ENCODE results near the gene CDH4. TPM values are rescaled to one million over a fixed set of nuclear protein-coding genes. Genes with fewer than 3 reads are reported as not detected.

CDH4 gene
- total and polyA plus RNA-seq, 2 of the 4 experiments (the other 2 are of a cell fraction), result 1.6 to 3.5 TPM

DNA sequence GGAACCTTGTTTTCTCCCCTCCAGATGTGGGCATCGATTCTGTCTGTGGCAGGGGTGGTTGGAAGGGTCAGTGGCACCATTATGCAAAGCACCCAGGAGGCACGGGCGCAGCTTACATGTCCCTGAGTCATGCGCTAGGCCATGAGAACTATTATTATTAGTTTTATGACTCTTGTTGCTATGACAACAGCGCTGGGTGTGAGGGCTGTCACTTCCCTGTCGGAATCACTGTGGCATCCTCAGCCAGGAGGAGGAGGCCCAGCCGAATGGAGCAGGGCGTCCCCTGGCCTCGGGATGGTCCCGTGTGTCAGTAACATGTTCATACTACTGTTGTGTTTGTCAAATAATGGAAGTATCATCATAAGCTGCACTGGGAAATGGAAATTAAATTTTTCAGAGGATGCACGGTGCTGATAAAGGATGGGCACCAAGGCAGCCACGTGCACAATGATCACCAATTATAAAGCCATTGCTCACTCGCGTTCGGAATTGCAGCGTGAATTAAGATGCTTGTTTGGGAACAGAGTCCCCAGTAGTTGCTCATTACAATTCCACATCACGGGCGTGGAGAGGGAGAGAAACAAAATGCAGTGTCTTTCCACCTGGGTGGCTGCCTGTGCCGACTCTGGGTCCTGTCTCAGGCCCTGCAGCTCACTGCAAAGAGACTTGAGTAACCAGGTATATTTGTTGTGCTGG lies 247.9 kb downstream of the CDH4 start:
- Histone ChIP-seq H3K4me3 (ENCODE audit: insufficient read depth, low read depth, low read length) (no peak overlapping the region), H4K91ac (ENCODE audit: insufficient read depth, low read depth, low read length) (no peak overlapping the region; the same call in 1 of the 2 replicates), H3K4ac (ENCODE audit: low read depth, low read length) (no peak overlapping the region), H3K9me3 (ENCODE audit: control insufficient read depth, insufficient read depth, low read length) (no peaks in the 10 kb centered on the region), H3K14ac (replicated peaks; ENCODE audit: low read depth, low read length) (no peak overlapping the region), H3K9ac (ENCODE audit: low read depth, low read length) (no peak overlapping the region), H3K36me3 (ENCODE audit: control insufficient read depth, insufficient read depth, low read length) (no peaks in the 10 kb centered on the region), H4K8ac (ENCODE audit: low read depth in 2 of 2, low read length in 2 of 2) (no peak overlapping the region; a peak in 1 of 4 replicates), H3K23ac (ENCODE audit: low read depth, low read length) (no peak overlapping the region), H3K4me1 (ENCODE audit: control insufficient read depth, insufficient read depth, low read length) (0 out of 2 replicates have a peak, but pooled peaks cover 1% of the 10 kb centered on the region), H3K27me3 (ENCODE audit: control insufficient read depth, insufficient read depth, low read length) (no peaks in the 10 kb centered on the region), H3K18ac (ENCODE audit: low read depth, low read length) (no peak overlapping the region), H2AFZ (replicated peaks; ENCODE audit: low read length, poor library complexity) (no peak overlapping the region), H2AK9ac (replicated peaks; ENCODE audit: low read depth, low read length, poor library complexity) (no peak overlapping the region), H3K9me1 (ENCODE audit: insufficient read depth, low read length) (peaks cover 11% of the 10 kb centered on the region), H2BK20ac (ENCODE audit: low read depth, low read length) (no peak overlapping the region), H2BK5ac (ENCODE audit: low read depth, low read length, poor library complexity, severe bottlenecking) (no peak overlapping the region), H3K27ac (ENCODE audit: insufficient read depth, low read length) (no peak overlapping the region), H4K5ac (ENCODE audit: low read depth, low read length) (no peak overlapping the region), H2BK120ac (ENCODE audit: low read depth, low read length) (0 out of 2 replicates have a peak overlapping the region, but pooled peaks have one; percentile 26), H2AK5ac (ENCODE audit: low read depth, low read length) (no peak overlapping the region), H4K20me1 (ENCODE audit: insufficient read depth, low read length) (no peaks in the 10 kb centered on the region), H3K56ac (ENCODE audit: extremely low read depth, insufficient read depth, low read length) (no peak overlapping the region), H2BK15ac (ENCODE audit: low read depth, low read length) (no peak overlapping the region), H3K79me1 (ENCODE audit: low read depth in 1 of 2, low read length in 2 of 2) (no peaks in the 10 kb centered on the region), H3K4me2 (ENCODE audit: low read depth, low read length) (no peak overlapping the region)
- 92% methylated on average over 2 of the region's 19 CpGs; no CpG with 5 or more reads in 1 of the 2 experiments for WGBS, 2 experiments (ENCODE audit: extremely low coverage in 2 of 2, insufficient read length in 1 of 2)
- intact Hi-C loops (cut with micrococcal nuclease) (no loop called here), in situ Hi-C loops (cut with MboI; ENCODE audit: low sequenced_read_pairs) (no loop called here), dilution Hi-C loops (cut with HindIII; ENCODE audit: low sequenced_read_pairs, unreplicated experiment) (no loop called here)
- ChIA-PET CTCF (no interaction called here), POLR2A (ENCODE audit: unreplicated experiment) (no interaction called here)
- no peak for ATAC-seq (ENCODE audit: low read depth)
- TF ChIP-seq, protein P1, sequence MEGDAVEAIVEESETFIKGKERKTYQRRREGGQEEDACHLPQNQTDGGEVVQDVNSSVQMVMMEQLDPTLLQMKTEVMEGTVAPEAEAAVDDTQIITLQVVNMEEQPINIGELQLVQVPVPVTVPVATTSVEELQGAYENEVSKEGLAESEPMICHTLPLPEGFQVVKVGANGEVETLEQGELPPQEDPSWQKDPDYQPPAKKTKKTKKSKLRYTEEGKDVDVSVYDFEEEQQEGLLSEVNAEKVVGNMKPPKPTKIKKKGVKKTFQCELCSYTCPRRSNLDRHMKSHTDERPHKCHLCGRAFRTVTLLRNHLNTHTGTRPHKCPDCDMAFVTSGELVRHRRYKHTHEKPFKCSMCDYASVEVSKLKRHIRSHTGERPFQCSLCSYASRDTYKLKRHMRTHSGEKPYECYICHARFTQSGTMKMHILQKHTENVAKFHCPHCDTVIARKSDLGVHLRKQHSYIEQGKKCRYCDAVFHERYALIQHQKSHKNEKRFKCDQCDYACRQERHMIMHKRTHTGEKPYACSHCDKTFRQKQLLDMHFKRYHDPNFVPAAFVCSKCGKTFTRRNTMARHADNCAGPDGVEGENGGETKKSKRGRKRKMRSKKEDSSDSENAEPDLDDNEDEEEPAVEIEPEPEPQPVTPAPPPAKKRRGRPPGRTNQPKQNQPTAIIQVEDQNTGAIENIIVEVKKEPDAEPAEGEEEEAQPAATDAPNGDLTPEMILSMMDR (conservative IDR thresholded peaks at IDR 0.05; ENCODE audit: low read depth, low read length), result no peak
- TF ChIP-seq POLR2A (IDR thresholded peaks at IDR 0.05; ENCODE audit: low read depth, low read length), result no peak
- no peak for TF ChIP-seq CEBPB (IDR thresholded peaks at IDR 0.05; ENCODE audit: low read depth, low read length)
- TF ChIP-seq RFX5 (IDR thresholded peaks at IDR 0.05; ENCODE audit: low read depth, low read length), result no peak
- DNase-seq, result peak; percentile 7
- no TSS peak for BruUV-seq (replicated peaks)

All from IMR-90 (cell line).